ENCODE data around the gene ZNF593OS.

ZNF593OS gene

GRCh38 chr1:26126321-26127084, 45.1 kb downstream of the ZNF593OS start:
- DNase-seq (ENCODE audit: low spot score): no peak

- no peak for DNase-seq (ENCODE audit: low spot score)
These were observed 45.7 kb downstream of the ZNF593OS start for GRCh38 chr1:26125946-26126320.

- DNase-seq (ENCODE audit: low spot score): no peak
These were observed 46.2 kb downstream of the ZNF593OS start for GRCh38 chr1:26125382-26125781.

DNA sequence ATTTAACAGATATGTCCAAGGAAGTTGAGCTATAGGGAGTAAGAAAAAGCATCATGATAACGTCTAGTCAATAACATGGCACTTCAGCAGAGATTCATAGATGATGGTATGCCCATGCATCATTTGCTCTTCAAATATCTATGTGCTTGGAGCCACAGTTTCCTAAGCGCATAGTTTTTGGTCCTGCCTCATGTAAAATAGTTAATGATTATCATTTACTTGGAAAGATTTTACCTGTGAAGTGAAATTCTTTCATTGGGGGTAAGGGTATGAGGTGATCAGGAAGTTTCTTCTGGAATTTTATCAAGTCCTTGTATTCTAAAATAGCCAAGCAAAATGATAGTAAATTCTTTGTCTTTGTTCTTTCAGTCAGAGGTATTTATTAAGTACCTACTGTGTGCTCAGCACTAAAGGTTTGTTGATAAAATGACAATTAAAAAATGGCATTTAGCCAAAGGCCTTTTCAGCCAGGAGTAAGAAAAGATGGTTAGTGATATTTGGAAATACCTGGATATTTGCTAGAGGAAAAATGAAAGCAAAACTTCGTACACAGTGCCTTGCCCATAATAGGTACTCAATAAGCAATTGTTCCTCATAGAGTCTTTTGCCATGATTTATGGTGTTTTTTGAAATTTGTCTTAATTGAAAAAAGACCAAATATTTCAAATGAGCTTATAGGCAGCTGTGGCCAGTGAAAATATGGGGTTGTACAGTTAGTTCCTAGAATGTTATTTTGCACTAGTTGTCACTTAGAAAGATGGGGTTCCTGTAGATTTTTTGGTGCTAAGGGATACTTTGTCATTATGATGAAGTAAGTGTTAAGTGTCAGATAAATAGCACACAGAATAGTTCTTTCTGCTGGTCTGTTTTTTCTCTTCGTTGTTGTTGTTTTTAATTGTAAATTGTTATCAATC, 47.0 kb downstream of the ZNF593OS start:
- no peak for DNase-seq (ENCODE audit: low spot score)

DNA sequence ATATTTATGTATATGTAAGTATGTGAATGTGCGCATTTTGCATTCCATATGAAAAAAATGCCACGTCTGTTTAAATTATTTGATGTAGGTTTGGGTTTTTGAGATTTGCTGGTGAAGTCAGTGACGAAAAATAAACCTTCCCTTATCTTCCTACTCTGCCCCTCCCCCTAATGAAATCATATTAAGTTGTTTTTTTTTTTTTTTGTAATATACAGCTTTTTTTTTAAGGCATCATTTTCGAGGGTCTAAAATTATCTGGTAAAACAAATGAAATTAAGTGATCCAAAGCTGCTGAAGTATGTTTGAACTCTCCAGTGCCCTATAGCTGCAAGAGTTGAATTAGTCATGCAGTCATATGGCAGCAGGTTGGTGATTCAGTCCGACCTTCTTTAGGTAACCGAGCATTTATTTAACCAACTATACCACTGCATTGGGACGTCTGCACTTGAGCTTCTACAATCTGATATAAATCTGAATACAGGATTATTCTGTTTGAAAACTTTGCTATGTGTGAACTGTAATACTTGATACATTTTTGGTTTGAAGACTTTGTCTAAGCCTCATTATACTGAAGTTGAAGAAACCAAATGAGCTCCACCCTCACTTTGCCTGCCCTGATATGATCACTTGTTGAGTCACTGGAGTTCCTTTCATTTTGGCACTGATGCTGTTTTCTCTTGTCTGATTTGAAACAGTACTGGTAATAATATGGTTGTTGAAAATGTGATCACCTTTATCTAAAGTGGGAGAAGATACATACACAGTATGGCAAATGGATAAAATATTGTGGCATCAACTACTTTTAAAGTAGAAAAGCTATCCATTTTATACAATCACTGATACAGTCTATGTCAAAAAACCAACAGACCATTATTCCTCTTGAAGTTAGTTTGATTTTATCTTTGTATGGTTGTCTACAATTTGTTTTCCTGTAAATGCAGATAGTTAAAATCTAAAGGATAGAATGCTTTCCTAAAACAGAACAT, 48.4 kb downstream of the ZNF593OS start:
- DNase-seq (ENCODE audit: low spot score): no peak

DNA sequence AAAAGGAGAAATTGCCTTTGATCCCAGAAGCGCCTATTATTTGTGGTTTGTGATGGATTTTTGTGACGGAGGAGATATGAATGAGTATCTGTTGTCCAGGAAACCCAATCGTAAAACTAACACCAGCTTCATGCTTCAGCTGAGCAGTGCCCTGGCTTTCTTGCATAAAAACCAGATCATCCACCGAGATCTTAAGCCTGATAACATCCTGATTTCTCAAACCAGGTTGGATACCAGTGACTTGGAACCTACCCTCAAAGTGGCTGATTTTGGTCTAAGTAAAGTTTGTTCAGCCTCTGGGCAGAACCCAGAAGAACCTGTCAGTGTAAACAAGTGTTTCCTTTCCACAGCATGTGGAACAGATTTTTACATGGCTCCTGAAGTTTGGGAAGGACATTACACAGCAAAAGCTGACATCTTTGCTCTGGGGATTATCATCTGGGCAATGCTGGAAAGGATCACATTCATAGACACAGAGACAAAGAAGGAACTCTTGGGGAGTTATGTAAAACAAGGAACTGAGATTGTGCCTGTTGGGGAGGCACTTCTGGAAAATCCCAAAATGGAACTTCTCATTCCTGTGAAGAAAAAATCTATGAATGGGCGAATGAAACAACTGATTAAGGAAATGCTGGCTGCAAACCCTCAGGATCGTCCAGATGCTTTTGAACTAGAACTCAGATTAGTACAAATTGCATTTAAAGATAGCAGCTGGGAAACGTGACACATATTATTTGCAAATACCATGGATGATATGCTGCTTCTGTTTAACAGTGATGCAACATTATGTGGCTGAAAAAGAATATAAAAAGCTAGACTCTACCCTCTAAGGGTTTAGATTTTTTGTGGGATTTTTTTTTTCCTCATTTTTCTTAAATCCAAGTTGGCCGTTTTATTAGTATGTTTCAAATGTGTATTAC, 49.5 kb downstream of the ZNF593OS start:
- no peak for DNase-seq (ENCODE audit: low spot score)

GRCh38 chr1:26119892-26120608, 51.6 kb downstream of the ZNF593OS start:
- DNase-seq (ENCODE audit: low spot score): no peak
